GM12878 (cell line): ENCODE results near the gene ZMIZ1. TPM values are rescaled to one million over a fixed set of nuclear protein-coding genes. Genes with fewer than 3 reads are reported as not detected.

Experiments
- ATAC-seq: fragments of 200-7000 bp; cut with Tn5 transposase; 3 replicates; pipeline ENCODE4 v1.9.1; 2020; ENCODE audit warnings: mild to moderate bottlenecking, moderate library complexity
- BruUV-seq: library from RNA; stranded (reverse); fragments of 400-500 nt; replicated peaks from 2 replicates; lab custom pipeline; 2021; lab: Mats Ljungman, UMichigan
- CTCF ChIA-PET: fragments of 300-600 bp; sonication (Branson Sonifier 250); formaldehyde crosslinking; extraction: SDS; loops from one replicate; lab custom pipeline; 2021; ENCODE audit warnings: inconsistent platforms; lab: Yijun Ruan, JAX
- POLR2A ChIA-PET: fragments of 350-600 bp; formaldehyde crosslinking; extraction: SDS; loops from one replicate; lab custom pipeline; 2021; ENCODE audit warnings: inconsistent platforms; lab: Charles Lee
- RAD21 ChIA-PET: fragments of 300-600 bp; sonication (Branson Sonifier 250); formaldehyde crosslinking; loops from one replicate; lab custom pipeline; 2023; ENCODE audit warnings: antibody characterized with exemption; ENCODE audit not compliant: unreplicated experiment; lab: Charles Lee
- SMC1A ChIA-PET: fragments of 300-600 bp; sonication (Branson Sonifier 250); formaldehyde crosslinking; loops from one replicate; lab custom pipeline; 2023; ENCODE audit not compliant: unreplicated experiment, uncharacterized antibody; lab: Charles Lee
- DNase-seq: peaks from one replicate; pipeline ENCODE4 v3.0.0-alpha.2; 2011; ENCODE audit warnings: low read depth, low spot score
- FAIRE-seq: peaks from 3 replicates; lab custom pipeline; 2011; peaks lifted over from hg19 to GRCh38; lab: Jason Lieb, UNC
- H2AFZ ChIP-seq: 2 replicates; pipeline ENCODE4 v1.6.0; 2011; ENCODE audit warnings: low read depth, low read length, control low read depth; ENCODE audit not compliant: control insufficient read depth
- H3K27ac ChIP-seq: 2 replicates; pipeline ENCODE4 v1.5.1; 2011; ENCODE audit warnings: control low read depth; ENCODE audit not compliant: control insufficient read depth, insufficient read depth
- H3K27me3 ChIP-seq, 2 experiments: replicated peaks in 1 of 2; 2 replicates each; pipeline versions ENCODE4 v1.6.0 to v1.6.1; 2011; ENCODE audit warnings: low read length in 1 of 2; ENCODE audit not compliant: control insufficient read depth in 2 of 2, insufficient read depth in 2 of 2
- H3K36me3 ChIP-seq, 2 experiments: 2 replicates each; pipeline ENCODE4 v1.5.1; 2011; ENCODE audit warnings: low read length in 1 of 2; ENCODE audit not compliant: control insufficient read depth in 2 of 2, insufficient read depth in 2 of 2
- H3K4me1 ChIP-seq: 2 replicates; pipeline ENCODE4 v1.6.1; 2011; ENCODE audit warnings: mild to moderate bottlenecking, low read length, moderate library complexity, mixed read lengths; ENCODE audit not compliant: control insufficient read depth, insufficient read depth
- H3K4me2 ChIP-seq: 2 replicates; pipeline ENCODE4 v1.6.0; 2011; ENCODE audit warnings: control low read depth; ENCODE audit not compliant: control insufficient read depth, insufficient read depth
- H3K4me3 ChIP-seq: fragments of 200-600 bp; sonication (generic); 2 replicates; pipeline ENCODE4 v1.5.1; 2016
- H3K79me2 ChIP-seq: 2 replicates; pipeline ENCODE4 v1.6.0; 2011; ENCODE audit warnings: low read length; ENCODE audit not compliant: control insufficient read depth, insufficient read depth
- H3K9ac ChIP-seq: 2 replicates; pipeline ENCODE4 v1.8.0; 2011; ENCODE audit warnings: low read length, control low read depth, mixed read lengths; ENCODE audit not compliant: control insufficient read depth, insufficient read depth
- H3K9me3 ChIP-seq: replicated peaks from 3 replicates; pipeline ENCODE4 v1.5.1; 2011; ENCODE audit warnings: mild to moderate bottlenecking, low read length; ENCODE audit not compliant: control insufficient read depth, insufficient read depth
- H4K20me1 ChIP-seq: 2 replicates; pipeline ENCODE4 v1.6.0; 2011; ENCODE audit not compliant: control insufficient read depth, insufficient read depth
- ESRRA ChIP-seq: IDR thresholded peaks from 2 replicates; pipeline ENCODE4 v1.6.1; 2012; ENCODE audit warnings: mild to moderate bottlenecking, low read length, improper control_type of control experiment
- ETV6 ChIP-seq, 2 experiments: fragments of 450-650 bp in 1 of 2; IDR thresholded peaks in 1 of 2; conservative IDR thresholded peaks in 1 of 2; 2 replicates each; pipeline ENCODE4 v1.6.1; 2014; ENCODE audit warnings: antibody characterized with exemption in 1 of 2, borderline replicate concordance in 1 of 2, low read depth in 1 of 2, mild to moderate bottlenecking in 1 of 2, moderate library complexity in 1 of 2
- IRF4 ChIP-seq: IDR thresholded peaks from 2 replicates; pipeline ENCODE4 v1.6.1; 2011; ENCODE audit warnings: low read depth, low read length
- NFIC ChIP-seq: IDR thresholded peaks from 2 replicates; pipeline ENCODE4 v1.6.1; 2012; ENCODE audit warnings: low read depth, mild to moderate bottlenecking, inconsistent platforms, low read length, moderate library complexity
- NFYA ChIP-seq: IDR thresholded peaks from 2 replicates; pipeline ENCODE4 v1.6.1; 2011; ENCODE audit warnings: low read depth, mild to moderate bottlenecking, low read length, improper control_type of control experiment, borderline replicate concordance
- SMAD1 ChIP-seq: fragments of 450-650 bp; IDR thresholded peaks from 2 replicates; pipeline ENCODE4 v1.6.1; 2018; ENCODE audit warnings: mild to moderate bottlenecking, low read depth; ENCODE audit not compliant: partially characterized antibody
- SPI1 ChIP-seq: IDR thresholded peaks from 2 replicates; pipeline ENCODE4 v1.6.1; 2011; ENCODE audit warnings: low read depth, mild to moderate bottlenecking, low read length, moderate library complexity, borderline replicate concordance; ENCODE audit not compliant: insufficient read depth
- USF1 ChIP-seq: IDR thresholded peaks from 2 replicates; pipeline ENCODE4 v1.6.1; 2011; ENCODE audit warnings: borderline replicate concordance, low read depth, mild to moderate bottlenecking, moderate library complexity, mixed read lengths, low read length; ENCODE audit not compliant: insufficient read depth; ENCODE audit errors: extremely low read length
- USF2 ChIP-seq: IDR thresholded peaks from 2 replicates; pipeline ENCODE4 v1.6.1; 2011; ENCODE audit warnings: low read depth, low read length, improper control_type of control experiment, borderline replicate concordance
- ZNF207 ChIP-seq: fragments of 450-650 bp; IDR thresholded peaks from 2 replicates; pipeline ENCODE4 v1.6.1; 2014; ENCODE audit warnings: antibody characterized with exemption, mild to moderate bottlenecking, borderline replicate concordance
- ZNF687 ChIP-seq: fragments of 450-650 bp; IDR thresholded peaks from 2 replicates; pipeline ENCODE4 v1.6.1; 2017; ENCODE audit warnings: mild to moderate bottlenecking, moderate library complexity
- ZZZ3 ChIP-seq: IDR thresholded peaks from 2 replicates; pipeline ENCODE4 v1.6.1; 2011; ENCODE audit warnings: low read depth; ENCODE audit not compliant: control insufficient read depth, insufficient read length
- WGBS: methylation state at CpG from one replicate; pipeline ENCODE4 v1.1.6; 2016; ENCODE audit warnings: low lambda C conversion rate; ENCODE audit not compliant: insufficient replicate concordance, insufficient coverage; ENCODE audit errors: missing lambda C conversion rate; 5-methylcytosine and 5-hydroxymethylcytosine counted together
- in situ Hi-C: fragments of 300-500 bp; cut with MboI; formaldehyde crosslinking; loops from 9 replicates; pipeline ENCODE4 v1.14.3; 2018; ENCODE audit warnings: mixed read lengths
- intact Hi-C: fragments of 100-400 bp; cut with micrococcal nuclease; formaldehyde crosslinking; loops from one replicate; pipeline ENCODE4 v1.14.2; 2022; ENCODE audit not compliant: unreplicated experiment
- polyA plus RNA-seq, 11 experiments: library from polyadenylated mRNA; depleted of rRNA in 4 of 11; unstranded in 6 of 11; stranded (reverse) in 5 of 11; fragments of >200 nt; fragmentation: Nextera tagmentation in 4 of 11; fragmentation: Illumina TruSeq in 1 of 11; extraction: Ambion mirVana in 4 of 11; extraction: Trizol in 1 of 11; gene quantifications; 1 replicate in 1 of 11; 2 replicates in 10 of 11; pipeline versions ENCODE4 v1.2.1 to v1.2.3, GENCODE V29; 2011 to 2016; ENCODE audit warnings: inconsistent platforms in 2 of 11, missing spikeins in 2 of 11, low read depth in 1 of 11
- total RNA-seq, 4 experiments: library from RNA; depleted of rRNA in 3 of 4; stranded (reverse); fragments of >200 nt in 3 of 4; fragmentation: Illumina TruSeq in 1 of 4; extraction: Trizol in 1 of 4; gene quantifications; 2 replicates each; pipeline versions ENCODE4 v1.2.1 to v1.2.3, GENCODE V29; 2013 to 2021
- TF ChIP-seq, protein P1 (sequence below): fragments of 150-350 bp; IDR thresholded peaks from 2 replicates; pipeline ENCODE4 v1.6.1; 2014; ENCODE audit warnings: mild to moderate bottlenecking, low read depth, low read length
- TF ChIP-seq, protein P2 (sequence below): IDR thresholded peaks from 2 replicates; pipeline ENCODE4 v1.6.1; 2012; ENCODE audit warnings: low read depth, low read length, improper control_type of control experiment

The ZMIZ1 gene
- total and polyA plus RNA-seq, 10 of the 15 experiments (the other 5 are each of a cell fraction or from before 2014, with no cell fraction given), result 3.1 to 82.3 (median 14.9) TPM

DNA sequence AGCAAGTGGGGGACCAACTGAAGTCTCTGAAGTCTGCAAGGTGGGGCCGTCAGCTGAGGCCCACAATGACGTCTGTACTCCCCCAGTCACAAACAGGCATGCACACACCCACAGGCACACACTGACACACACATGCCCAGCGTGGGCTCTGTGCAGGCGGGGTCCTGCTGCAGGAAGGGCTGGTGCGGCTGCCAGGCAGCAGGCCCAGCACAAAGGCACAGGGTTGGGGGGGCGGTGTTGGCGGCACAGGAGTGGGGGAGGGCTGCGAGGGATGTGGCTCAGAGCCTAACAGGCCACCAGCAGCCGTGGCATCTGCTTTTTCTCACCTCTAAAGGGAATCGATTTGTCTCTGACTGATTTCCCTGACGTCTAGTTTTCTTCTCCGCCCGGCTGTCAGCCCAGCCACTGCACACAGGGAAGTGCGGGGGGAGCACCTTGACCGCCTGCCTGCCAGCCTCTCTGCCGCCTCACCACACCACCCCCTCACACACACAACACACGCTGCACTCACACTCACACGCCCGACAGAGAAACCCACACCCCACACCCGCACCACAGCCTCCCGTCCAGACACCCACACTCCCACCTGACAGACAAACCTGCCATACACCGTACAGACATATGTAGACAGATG lies 43.5 kb upstream of the ZMIZ1 start (continued):
- no peak for TF ChIP-seq USF1
- TF ChIP-seq SPI1, result no peak
- TF ChIP-seq NFYA, result no peak
- TF ChIP-seq, protein P1, sequence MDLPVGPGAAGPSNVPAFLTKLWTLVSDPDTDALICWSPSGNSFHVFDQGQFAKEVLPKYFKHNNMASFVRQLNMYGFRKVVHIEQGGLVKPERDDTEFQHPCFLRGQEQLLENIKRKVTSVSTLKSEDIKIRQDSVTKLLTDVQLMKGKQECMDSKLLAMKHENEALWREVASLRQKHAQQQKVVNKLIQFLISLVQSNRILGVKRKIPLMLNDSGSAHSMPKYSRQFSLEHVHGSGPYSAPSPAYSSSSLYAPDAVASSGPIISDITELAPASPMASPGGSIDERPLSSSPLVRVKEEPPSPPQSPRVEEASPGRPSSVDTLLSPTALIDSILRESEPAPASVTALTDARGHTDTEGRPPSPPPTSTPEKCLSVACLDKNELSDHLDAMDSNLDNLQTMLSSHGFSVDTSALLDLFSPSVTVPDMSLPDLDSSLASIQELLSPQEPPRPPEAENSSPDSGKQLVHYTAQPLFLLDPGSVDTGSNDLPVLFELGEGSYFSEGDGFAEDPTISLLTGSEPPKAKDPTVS, result no peak

GRCh38 chr10:79026341-79026761 lies 42.4 kb upstream of the ZMIZ1 start:
- Histone ChIP-seq H3K36me3 (no peaks in the 10 kb centered on the region), H2AFZ (no peak overlapping the region), H3K27me3 (peaks cover 0 to 1% of the 10 kb centered on the region in 2 experiments; a peak in 1 of 4 replicates), H3K4me2 (no peak overlapping the region), H3K79me2 (no peaks in the 10 kb centered on the region), H3K4me3 (no peak overlapping the region), H4K20me1 (no peaks in the 10 kb centered on the region), H3K27ac (no peak overlapping the region), H3K9me3 (no peaks in the 10 kb centered on the region), H3K9ac (no peak overlapping the region), H3K4me1 (peaks cover 14% of the 10 kb centered on the region)
- ChIA-PET CTCF (no interaction called here), POLR2A (no interaction called here), RAD21 (no interaction called here), SMC1A (no interaction called here)
- in situ Hi-C loops (no loop called here), intact Hi-C loops (no loop called here)
- 33% methylated on average over 11 of the region's 11 CpGs for WGBS
- FAIRE-seq (no peak), ATAC-seq (no peak), DNase-seq (no peak)
- BruUV-seq, result no TSS peak
- TF ChIP-seq IRF4 (no peak), ZNF687 (no peak), SMAD1 (no peak), USF2 (no peak), ZZZ3 (no peak), ZNF207 (no peak), ETV6 (conservative IDR thresholded peaks at IDR 0.05 in 1 of 2, IDR thresholded peaks at IDR 0.05 in 1 of 2; ENCODE audit: borderline replicate concordance in 1 of 2, low read depth in 1 of 2) (no peak), NFIC (no peak), ESRRA (no peak)
- TF ChIP-seq, protein P2, sequence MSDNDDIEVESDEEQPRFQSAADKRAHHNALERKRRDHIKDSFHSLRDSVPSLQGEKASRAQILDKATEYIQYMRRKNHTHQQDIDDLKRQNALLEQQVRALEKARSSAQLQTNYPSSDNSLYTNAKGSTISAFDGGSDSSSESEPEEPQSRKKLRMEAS, result no peak
